Thyroid gland (tissue), 4 donors: ENCODE results near the gene LRRN3.

Source experiments
- CTCF ChIP-seq, 6 experiments: fragments of 200-600 bp in 3 of 6; fragments of 450-650 bp in 3 of 6; sonication (generic) in 3 of 6; IDR thresholded peaks; one replicate each; pipeline ENCODE4 v1.5.1; 2016 to 2019; ENCODE audit warnings: antibody characterized with exemption in 6 of 6, mild to moderate bottlenecking in 2 of 6, inconsistent platforms in 1 of 6, moderate library complexity in 1 of 6
- POLR2A ChIP-seq, 2 donors: fragments of 450-650 bp; IDR thresholded peaks; one replicate each; pipeline ENCODE4 v1.6.1; 2017; ENCODE audit warnings: antibody characterized with exemption in 2 of 2, mild to moderate bottlenecking in 2 of 2, moderate library complexity in 1 of 2

DNA sequence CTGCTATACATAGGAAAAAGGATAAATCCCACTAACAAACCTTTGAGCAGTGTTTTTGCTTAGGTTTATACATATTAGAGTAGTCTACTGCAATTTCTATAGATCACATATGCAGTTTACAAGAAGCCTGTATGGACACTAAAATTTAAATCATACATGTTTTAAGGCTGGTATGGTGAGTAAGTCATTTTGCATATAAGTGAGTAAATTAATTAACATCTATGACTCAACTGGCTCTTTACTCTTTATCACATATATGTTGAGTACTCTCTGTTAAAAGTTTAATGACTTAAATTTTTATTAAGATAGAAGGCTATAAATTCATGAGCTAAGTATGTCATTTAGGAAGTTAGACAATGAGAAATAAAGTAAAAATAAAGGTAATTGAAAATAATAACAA lies 69.4 kb downstream of the LRRN3 start:
- no peak for TF ChIP-seq CTCF (IDR thresholded peaks at IDR 0.05)
- no peak for TF ChIP-seq POLR2A (IDR thresholded peaks at IDR 0.05)
